Measurements from ENCODE around the gene WNK2.

Gene WNK2

GRCh38 chr9:93203718-93204469, 20.0 kb downstream of the WNK2 start:
- DNase-seq: no peak

DNA sequence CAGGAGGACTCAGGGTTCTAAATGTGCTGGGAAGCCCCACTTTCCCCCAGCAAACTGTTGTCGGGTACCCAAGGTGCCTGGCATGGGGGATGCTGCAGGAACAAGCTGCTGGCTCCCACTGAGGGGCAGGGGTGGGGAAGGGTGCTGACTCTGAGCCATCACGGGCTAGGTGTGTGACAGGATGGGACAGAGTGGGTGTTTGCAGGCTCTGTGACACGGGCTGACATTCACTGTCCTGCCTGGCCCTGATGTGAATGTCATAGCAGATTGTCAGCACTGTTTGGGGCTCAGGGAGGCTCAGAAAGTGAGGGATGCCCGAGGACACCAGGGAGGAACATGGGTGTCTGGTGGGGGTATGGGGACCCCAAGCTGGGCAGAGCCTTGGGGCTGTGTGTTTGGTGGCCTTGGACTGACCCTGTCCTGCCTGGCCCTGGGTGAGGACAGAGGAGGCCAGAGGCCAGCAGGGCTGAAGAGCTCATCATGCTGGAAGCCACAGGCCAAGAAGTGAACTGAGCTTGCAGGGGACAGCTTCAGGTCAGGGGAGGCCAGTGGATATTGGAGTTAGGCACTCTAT, 20.6 kb downstream of the WNK2 start:
- DNase-seq: no peak

GRCh38 chr9:93205045-93205768, 21.3 kb downstream of the WNK2 start:
- DNase-seq: no peak

- DNase-seq: no peak
Observed at GRCh38 chr9:93205896-93206575, 22.1 kb downstream of the WNK2 start.

DNA sequence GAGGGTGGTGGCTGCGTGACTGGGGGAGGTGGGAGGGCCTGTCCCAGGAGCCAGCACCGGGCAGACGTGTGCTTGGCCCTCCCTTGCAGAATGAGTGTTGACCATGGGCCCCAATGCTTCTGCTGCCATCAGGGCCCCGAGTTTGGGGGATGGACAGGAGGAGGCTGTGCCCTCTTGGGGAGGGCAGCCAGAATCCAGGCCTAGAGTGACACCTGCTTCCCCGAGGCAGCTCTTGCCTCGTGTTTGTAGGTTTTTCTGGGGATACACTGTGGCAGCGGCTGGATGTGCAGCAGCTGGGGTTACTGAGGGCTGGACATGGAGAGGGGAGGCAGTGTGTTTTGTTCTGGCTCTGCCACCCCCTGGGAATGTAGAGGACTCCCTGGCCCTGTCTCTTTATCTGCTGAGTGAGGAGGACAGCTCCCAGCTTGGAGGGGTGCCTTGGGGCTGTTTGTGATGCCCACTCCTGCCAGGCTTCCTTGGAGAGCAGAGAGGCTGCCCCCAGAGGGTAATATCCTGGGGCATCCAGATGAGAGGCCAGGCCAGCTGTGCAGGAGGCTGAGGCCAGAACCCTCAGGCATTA, 22.7 kb downstream of the WNK2 start:
- DNase-seq: no peak

DNA sequence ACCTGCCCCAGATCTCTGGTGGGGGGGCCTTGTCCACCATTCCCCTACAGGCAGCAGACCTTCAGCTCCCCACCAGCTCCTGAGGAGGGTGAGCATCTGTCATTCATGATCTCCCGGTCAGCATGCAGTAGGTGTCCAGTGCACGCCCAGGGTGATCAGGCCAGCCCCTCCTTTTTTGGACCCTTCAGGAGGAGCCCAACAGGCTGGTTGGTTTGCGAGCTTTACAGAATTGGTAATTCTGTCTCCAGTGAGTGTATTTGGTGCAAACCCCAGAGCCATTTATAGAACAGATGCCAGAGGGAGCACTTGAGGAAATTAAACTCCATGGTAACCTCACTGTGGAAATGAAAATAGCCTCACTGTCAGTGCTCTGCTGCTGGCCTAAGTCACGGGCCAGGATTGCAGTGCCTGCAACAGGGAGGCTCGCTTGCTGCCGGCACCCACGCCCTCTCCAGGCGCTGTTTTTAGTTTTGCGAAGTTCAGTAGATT, 23.4 kb downstream of the WNK2 start:
- DNase-seq: no peak

- DNase-seq: no peak
Observed at GRCh38 chr9:93207860-93208734, 24.2 kb downstream of the WNK2 start.

DNA sequence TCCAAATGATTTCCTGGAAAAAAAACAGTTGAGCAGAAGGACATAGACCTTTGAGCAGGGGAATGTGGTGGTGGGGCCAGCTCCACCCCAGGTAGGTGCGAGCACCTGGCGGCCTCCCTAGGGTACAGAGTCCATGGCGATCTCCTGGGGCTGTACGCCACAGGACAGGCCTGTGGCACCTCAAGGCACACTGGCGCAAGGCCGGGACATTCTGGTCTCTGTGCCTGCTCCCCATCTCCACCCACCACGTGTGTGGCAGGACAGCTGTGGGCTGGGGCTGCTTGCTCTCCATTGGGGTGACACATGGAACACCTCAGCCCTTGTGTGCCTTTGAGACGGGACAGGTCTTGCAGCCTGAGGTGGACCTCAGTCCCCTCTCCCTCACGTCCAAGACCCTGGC, 25.2 kb downstream of the WNK2 start:
- no peak for DNase-seq

- DNase-seq: no peak
Observed at GRCh38 chr9:93209576-93210323, 25.8 kb downstream of the WNK2 start.

GRCh38 chr9:93210324-93210973, 26.5 kb downstream of the WNK2 start:
- DNase-seq: no peak

- no peak for DNase-seq
Observed at GRCh38 chr9:93210974-93211653, 27.2 kb downstream of the WNK2 start.

DNA sequence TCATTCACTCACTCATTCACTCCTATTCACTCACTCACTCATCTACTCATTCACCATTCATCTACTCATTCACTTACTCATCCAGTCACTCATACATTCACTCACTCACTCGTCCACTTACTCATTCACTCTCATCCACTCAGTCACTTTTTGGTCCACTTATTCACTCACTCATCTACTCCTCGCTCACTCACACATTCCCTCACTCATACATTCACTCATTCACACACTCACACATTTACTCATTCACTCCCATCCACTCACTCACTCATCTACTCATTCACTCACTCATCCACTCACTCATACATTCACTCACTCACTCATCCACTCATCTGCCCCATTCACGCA, 27.7 kb downstream of the WNK2 start:
- no peak for DNase-seq

GRCh38 chr9:93212409-93212808, 28.5 kb downstream of the WNK2 start:
- no peak for DNase-seq

DNA sequence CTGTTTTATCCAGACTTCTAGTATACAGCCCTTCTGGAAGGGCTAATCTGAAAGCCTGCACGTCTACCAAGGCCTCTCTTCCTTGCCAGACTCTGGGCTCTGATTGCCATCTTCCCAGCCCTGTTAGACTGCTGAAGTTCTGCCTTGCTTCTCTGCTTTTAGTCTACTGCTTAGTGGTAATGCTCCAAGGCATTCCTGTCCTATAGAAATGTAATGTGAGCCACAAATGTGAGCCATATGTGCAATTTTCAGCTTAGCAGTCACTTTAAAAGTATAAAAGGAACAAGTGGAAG, 32.1 kb downstream of the WNK2 start:
- DNase-seq: no peak

GRCh38 chr9:93217706-93218105, 33.8 kb downstream of the WNK2 start:
- no peak for DNase-seq

DNA sequence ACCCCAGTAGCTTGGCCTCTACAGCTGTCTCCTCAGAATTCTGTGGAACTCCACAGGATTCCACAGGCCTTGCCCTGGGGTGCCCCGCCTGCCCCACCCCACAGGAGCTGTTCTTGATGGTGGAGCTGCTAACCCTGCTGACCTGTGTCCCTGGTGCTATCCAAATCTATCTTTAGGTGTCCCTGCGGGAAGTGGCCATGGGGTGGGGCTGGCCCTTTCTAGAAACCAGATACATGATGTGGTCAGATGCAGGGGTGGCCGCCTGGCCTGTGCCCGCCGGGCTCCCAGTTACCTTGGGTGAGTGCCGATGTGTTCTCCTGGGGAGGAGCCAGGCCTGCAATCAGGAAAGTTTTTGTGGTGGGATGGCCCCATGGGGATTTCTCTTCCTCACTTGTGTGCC, 34.2 kb downstream of the WNK2 start:
- no peak for DNase-seq

- no peak for DNase-seq
Observed at GRCh38 chr9:93218671-93219420, 34.9 kb downstream of the WNK2 start.

- no peak for DNase-seq
Observed at GRCh38 chr9:93219692-93220091, 35.8 kb downstream of the WNK2 start.

DNA sequence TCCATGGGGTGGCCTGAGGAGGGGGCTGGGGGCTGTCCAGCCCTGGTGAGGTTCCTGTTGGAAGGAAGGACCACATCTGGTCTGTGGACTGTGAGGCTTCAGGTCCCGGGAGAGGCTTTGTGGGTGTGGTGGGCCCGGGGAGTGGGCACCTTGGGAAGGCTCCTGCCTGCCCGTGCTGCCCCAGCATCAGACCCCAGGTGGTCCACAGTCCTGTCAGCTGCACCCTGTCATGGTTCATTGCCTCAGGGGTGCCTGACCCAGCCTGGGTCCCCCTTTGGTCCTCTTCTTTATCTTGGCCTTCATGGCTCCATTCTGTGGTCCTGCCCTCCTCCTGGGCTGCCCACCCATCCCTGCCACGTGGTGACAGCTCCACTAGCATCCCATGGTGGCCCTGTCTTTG, 36.7 kb downstream of the WNK2 start:
- no peak for DNase-seq

- DNase-seq: no peak
Observed at GRCh38 chr9:93221044-93221443, 37.1 kb downstream of the WNK2 start.
